Measurements from ENCODE around the gene MOBP.

Gene MOBP

GRCh38 chr3:39440316-39440715 lies 27.2 kb upstream of the MOBP start:
- DNase-seq (ENCODE audit: extremely low read depth, low read depth) = no peak
- no peak for TF ChIP-seq CTCF (IDR thresholded peaks at IDR 0.05; ENCODE audit: low read depth, low read length)

GRCh38 chr3:39443530-39443929 lies 23.9 kb upstream of the MOBP start:
- TF ChIP-seq CTCF (IDR thresholded peaks at IDR 0.05; ENCODE audit: low read depth, low read length) = no peak
- no peak for DNase-seq (ENCODE audit: extremely low read depth, low read depth)

GRCh38 chr3:39445927-39446326 lies 21.6 kb upstream of the MOBP start:
- no peak for TF ChIP-seq CTCF (IDR thresholded peaks at IDR 0.05; ENCODE audit: low read depth, low read length)

GRCh38 chr3:39446444-39446843 lies 21.0 kb upstream of the MOBP start:
- no peak for TF ChIP-seq CTCF (IDR thresholded peaks at IDR 0.05; ENCODE audit: low read depth, low read length)
- DNase-seq (ENCODE audit: extremely low read depth, low read depth) = no peak

More at GRCh38 chr3:39445927-39446326, 21.6 kb upstream of the MOBP start:
- no peak for DNase-seq (ENCODE audit: extremely low read depth, low read depth)

- peak; percentile 62 for DNase-seq (ENCODE audit: extremely low read depth, low read depth)
- peak; percentile 90 for TF ChIP-seq CTCF (IDR thresholded peaks at IDR 0.05; ENCODE audit: low read depth, low read length)
These were observed 19.6 kb upstream of the MOBP start for GRCh38 chr3:39447637-39448483.

- TF ChIP-seq CTCF (IDR thresholded peaks at IDR 0.05; ENCODE audit: low read depth, low read length) = no peak
- DNase-seq (ENCODE audit: extremely low read depth, low read depth) = no peak
These were observed 18.8 kb upstream of the MOBP start for GRCh38 chr3:39448506-39449233.

- no peak for TF ChIP-seq CTCF (IDR thresholded peaks at IDR 0.05; ENCODE audit: low read depth, low read length)
- DNase-seq (ENCODE audit: extremely low read depth, low read depth) = no peak
These were observed 17.7 kb upstream of the MOBP start for GRCh38 chr3:39449796-39450195.
